IPS-NIHi11 (cell line): ENCODE measurements around the gene C1orf226.

Experiments
- DNase-seq: peaks from one replicate; pipeline ENCODE4 v3.0.0; 2012; ENCODE audit warnings: mixed read lengths, low spot score

Gene C1orf226

DNA sequence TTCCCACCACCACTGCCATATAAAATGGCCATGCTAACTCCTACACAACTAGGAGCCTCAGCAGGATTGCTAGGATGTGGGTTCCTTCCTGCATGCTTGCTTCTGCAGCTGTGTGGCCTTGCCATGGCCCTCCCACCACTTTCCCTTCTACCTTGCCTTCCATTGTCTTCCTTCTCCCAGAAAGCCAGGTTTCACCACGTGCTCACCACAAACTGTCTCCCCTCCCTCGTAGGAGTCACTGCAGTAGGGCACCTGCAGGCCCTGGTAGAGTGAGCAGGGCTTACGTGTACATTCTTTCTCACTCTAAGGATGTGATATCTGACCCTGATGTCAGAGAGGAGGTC, 3.7 kb downstream of the C1orf226 start:
- no peak for DNase-seq

DNA sequence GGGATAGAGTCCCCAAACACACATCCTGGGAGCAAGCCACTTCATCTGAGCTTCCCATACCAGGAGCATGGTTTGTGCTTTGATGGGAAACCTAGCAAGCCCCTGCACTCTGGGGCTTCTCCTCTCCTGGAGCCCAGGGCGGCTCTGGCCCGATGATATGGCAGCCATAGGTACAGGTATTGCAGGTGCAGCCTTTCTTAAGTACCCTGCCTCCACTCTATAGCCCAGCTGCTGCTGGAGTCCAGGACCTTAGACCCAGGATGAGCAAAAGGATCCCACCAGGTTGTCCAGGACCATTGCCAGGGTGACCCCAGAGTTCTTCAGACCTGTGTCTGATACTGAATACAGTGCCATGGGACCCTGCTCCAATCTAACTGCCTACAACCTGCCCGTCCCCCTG, 4.2 kb downstream of the C1orf226 start:
- DNase-seq, result no peak

DNA sequence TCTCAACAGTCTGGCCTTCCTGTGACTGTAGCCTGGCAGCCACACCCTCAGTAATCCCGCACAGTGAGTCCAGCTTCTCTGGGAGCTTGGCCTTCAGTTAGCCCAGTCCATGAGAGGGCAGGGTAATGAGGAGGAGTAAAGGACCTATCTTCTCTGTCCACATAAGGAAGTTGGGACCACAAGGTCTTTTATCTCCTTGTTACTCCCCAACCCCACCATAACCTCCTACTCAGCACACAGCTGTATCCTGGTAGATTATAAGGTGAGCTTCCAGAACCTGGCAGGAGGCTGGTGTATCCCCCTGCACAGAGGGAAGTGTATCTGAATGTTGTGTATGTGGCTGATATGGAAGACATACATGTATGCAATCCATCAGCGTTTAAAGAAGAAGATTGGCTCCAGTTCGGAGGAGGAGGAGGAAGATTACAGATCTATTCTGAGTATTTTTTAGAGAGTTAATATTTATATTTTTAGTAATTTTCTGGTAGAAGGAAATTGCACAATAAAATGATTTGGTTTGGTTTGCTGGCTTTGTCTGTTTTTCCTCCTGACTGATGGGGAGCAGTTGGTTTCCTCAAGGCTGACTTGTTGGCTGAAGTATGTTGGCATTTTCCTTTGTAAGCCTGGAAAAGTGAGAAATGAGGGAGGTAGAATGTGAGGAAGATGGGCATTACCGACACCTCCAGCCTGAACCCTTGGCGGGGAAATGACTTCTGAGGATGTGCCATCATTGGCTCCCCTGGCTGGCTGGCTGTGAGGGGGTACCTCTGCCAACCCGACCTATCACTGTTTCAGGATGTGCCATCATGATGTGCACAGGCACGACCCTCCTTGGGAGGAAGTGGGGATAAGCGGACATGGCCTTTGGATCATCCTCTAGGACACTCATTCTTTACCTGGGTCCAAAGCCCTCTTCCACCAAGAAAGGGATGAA, 5.0 kb downstream of the C1orf226 start:
- no peak for DNase-seq

DNA sequence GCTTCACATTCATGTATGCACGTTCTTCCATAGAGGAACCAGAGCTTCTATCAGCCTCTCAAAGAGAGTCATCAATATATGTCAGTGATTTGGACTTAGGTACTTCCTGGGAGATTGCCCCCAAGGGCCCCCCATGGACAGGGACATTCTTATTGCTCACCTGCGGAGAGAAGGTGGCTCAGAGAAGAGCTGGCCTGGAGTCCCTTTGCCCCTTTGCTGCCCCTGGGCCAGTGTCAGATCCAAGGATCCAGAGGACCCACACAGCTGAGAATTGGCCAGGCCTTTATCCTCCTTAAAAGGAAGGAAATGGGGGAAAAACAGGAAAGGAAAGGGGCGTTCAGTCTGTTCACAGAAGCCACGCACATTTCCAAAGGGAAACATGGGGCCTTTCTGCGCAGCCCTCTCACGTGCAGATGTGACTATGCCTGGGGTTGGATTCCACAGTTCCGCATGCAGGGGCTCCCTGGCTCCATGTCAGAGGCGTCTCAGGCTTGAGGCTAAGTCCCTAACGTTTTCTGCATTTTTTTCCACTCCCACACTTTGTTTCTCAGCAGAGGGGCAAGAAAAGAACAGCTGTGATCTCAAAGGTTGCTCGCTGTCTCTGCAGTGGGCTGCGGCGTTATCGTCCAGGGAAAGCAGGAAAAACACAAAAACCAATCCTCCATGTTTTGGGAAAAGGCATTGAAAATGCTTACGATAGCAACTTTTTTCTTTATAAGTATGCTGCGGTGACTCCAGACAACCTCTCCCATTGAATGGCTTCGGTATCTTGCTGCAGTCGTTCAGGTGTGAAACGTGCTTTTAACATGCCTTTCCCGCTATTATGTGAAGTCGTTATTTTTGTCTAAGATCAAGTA, 5.9 kb downstream of the C1orf226 start:
- DNase-seq, result no peak

DNA sequence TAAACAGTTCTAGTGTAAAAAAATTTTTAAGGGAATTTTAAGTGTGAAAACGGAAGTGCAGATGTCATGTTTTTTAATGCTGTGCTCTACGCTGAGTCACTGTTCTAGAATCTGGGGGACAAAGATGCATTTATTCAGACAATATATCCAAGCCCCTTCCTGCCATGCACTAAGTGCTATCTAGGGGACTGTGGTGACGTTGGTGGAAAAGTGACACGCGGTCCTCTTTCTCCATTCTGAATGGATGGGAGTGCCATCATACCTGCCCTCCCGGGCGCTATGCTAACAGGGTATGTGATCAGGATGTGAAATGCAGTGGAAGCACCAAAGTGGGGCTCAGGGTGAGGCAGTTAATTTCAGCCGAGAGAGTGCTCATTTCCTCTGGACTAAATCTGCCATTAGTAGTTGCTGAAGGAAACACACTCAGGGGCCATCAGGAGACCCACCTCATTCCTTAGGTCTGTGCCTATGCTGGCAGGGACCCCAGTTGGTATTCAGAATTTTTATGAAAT, 6.6 kb downstream of the C1orf226 start:
- DNase-seq, result no peak

DNA sequence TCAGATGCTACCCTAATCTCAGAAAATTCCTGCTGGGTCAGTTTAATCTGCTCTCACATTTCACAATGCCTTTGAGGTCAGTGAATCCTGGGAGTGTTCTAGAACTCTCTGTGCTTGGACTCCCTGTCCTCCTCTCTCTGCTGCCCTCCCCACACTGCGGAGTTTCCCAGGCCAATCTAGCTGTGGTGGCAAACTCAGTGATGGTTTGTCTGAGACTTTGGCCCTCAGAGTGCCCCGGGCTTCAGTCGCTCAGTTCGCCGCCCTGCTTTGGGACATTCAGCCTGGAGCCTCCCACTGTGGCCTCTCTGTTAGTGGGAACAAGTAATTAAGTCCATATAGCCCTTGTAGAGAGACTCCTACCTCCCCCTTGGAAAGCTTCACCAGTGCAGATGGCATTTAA, 7.1 kb downstream of the C1orf226 start:
- DNase-seq, result no peak

DNA sequence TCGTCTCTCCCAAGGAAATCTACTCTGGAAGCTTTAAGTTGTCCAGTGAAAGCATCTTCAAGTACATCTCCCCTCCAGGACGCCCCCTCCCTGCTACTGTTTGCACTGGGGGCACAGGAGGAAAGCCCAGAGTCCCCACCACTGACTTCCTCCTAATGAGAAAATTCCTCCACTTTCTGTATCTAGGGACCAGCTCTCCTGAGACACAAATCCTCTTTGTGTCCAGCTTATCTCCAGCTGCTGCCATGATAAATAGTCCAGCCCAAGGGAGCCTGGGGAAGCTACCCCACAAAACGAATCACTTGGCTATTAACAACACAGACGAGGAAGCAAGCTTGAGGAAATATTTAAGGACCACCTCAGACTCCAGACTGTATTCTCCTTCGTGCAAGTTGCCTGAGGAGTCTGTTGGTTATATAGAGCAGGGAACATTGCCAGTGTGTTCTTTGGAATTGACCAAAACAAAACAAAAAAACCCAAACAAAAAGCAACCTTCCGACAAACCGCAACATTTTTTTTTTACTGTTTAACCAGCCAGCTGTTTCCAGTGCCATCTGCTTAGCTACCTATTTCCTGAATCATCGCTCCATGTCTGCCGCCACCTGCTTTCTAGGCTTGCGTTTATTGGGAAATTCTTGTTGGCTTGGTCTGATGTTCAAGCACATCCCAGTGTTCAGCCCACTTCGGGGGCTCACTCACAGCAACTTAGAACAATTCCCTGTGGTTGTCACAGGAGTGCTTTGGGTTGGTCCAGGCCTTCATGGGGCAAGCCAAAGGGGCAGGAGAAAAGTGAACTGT, 7.7 kb downstream of the C1orf226 start:
- DNase-seq, result no peak

DNA sequence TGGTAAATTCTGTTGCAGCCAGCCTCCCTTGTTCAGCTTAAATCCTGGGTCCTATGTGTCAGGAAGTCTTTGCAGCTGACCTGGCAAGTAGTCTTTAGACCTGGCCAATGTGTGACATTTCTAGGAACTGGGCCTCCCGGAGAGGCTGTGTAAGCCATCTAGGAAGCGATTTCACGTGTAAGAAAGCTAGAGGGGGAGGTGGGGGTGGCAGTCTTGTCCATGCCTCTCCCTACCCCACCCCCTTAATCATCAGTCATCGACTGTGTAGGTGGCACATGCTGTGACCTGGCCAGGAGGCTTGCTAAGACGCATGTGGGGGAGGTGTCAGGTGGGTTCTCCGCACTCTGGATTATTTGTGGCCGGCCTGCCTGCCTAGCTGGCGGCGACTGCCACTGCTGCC, 8.4 kb downstream of the C1orf226 start:
- no peak for DNase-seq

DNA sequence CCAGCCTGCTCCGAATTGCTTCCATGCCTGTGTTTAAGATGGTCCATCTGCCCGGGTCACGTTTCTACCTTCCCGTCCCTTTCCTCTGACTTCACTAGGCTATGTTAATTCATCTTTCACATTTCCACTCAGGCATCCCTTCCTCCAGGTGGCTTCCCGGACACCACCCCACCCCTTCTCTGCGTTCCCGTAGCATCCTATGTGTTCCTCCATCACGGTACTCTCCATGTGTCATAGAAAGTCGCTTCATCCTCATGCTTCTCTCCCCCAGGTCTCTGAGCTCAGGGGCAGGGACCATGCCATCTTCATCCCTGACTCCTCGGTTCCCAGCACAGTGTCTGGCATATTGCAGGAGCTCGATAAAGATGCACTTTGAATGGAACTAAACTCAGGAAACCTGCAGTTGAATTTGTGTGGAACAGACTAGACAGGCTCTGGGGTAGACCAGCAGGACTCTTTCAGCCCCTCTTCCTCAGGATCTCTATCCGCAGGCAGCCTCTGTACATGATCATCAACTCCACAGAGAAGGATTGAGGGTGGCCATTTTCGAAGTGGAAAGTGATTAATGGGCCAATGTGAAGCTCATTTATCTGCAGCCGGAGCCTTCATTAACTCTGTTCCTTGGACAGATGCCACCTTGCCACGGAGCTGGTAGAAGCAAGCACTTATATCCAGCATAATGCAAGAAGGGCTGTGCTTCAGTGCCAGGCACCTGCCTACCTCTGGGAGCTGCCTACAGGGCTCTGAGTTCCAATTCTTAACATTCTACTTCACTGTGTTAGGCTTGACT, 9.1 kb downstream of the C1orf226 start:
- no peak for DNase-seq

DNA sequence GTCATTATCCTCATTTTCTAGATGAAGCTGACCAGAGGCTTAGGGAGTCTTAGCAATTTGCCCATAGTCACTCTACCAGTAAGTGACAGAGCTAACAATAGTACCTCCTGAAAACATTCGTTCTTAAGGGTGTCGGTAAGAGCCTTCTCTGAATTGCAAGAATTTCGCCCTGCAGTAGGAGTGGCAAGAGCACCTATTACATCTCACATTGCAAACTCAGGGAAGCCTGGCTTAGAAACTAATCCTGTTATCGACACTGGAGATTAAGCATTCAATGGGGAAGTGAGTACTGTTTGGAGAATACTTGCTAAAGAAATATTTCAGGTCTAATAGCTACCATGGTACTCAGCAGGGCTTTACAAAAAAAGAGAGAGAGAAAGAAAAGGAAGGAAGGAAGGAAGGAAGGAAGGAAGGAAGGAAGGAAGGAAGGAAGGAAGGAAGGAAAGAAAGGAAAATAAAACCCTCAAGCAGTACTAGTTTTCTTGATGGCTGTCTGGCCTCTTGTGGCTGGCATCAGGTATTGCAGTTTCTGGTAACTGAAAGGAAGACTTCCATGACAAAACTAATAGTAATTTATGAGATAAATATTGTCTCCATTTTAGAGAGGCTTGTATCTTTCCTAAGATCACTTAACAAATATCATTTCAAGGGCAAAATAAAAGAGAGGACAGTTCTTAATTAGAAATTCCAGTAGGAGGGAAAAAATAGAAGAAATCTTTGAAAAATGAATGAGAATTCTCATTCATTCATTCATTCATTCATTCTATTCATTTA, 10.4 kb downstream of the C1orf226 start:
- DNase-seq, result peak; percentile 48

DNA sequence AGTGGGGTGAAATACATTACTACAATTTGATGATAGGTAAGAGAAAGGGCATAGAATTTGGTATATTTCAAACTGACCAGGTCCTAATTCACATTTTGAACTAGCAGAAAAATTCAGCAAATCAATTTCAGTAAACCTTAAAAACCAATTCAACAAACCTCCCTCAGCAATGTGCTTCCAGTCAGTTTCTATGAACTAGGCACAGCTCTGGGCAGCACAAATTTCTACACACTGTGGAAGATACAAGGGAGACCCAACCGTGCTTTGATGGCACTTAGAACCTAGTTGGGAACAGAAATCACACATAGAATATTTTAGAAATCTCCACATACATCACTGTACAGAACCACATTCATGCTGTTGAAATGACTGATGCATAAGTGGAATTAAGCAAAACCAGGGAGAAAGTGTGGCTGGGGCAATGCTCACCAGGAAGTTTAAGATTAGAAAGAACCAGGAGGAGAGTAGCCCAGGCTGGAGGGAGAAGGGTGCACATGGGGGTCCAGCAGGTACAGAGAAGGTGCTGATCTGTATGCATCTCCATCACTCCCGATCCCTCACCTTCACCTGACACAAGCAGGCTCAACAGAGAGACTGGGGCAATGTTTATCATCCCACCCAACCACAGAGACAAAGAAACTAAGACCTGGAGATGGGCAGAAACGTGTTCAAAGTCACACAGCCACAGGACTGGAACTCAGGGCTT, 14.8 kb downstream of the C1orf226 start:
- DNase-seq, result no peak

DNA sequence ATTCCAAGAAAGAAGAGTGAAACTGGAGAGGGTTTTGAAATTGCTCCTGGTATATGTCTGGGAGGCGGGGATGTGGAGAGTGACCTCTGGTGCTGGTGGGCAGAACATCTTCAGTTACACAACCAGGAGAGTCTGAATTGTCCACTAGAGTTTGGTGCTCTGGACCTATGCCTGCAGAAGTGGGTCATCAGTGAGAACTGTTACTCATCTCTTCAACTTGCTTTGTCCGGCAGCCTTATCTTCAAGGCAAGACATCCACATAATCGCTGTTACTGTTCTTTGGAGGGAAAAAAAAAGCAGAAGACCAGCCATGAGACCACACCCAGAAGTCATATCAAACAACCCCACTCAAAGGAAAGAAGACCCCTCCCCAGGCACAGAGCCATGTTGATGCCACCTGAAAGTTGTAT, 15.5 kb downstream of the C1orf226 start:
- DNase-seq, result no peak

DNA sequence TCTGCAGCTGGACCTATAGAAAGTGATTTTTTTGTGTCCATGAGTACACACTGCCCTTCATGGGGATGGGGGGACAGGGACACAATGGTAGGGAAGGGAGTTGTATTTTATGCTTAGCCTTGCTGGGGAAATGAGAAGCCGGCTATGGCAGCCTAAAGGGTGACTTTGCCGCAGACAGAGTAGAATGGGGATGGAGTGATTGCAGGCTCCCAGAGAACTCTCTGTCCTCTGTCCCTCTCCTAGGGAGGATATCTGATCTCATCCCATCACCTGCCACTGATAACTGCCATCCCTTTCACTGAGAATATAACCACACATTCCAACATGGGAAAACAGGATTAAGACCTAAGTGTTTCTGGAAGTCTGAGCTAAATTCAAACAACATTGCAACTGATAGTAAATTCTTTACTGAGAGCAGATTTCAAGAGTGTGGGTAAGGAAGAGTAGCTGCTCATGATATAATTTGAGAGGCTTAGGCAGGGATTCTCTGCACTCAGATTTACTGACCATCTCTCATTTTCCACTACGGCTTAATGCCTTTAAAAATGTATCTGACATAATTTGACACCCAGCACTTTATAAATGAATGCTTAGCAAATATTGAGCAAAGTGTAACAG, 16.5 kb downstream of the C1orf226 start:
- no peak for DNase-seq

DNA sequence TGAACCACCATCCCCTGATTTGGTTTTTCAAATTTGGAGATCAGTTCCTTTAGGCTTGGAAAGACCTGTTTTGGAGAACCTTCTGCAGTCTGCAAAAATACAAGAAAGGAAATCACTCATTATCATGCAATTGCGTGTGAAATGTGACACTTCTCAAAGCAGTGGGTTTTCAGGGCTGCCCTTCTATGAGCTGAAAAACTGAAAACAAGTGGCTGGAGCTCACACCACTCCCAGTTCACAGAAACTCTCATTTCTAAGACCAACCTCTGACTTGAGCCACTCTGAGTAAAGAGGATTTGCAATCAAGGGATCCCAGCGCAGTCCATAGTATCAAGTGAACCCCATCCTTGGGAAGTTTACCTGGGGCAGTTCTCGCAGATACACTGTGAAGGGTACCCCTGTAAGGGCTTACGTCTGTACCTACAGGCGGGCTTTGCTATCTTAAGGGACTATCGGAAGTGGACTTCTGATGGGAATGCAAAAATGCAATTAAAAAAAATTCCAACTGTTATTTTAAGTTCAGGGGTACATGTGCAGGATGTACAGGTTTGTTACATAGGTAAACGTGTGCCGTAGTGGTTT, 17.6 kb downstream of the C1orf226 start:
- no peak for DNase-seq

DNA sequence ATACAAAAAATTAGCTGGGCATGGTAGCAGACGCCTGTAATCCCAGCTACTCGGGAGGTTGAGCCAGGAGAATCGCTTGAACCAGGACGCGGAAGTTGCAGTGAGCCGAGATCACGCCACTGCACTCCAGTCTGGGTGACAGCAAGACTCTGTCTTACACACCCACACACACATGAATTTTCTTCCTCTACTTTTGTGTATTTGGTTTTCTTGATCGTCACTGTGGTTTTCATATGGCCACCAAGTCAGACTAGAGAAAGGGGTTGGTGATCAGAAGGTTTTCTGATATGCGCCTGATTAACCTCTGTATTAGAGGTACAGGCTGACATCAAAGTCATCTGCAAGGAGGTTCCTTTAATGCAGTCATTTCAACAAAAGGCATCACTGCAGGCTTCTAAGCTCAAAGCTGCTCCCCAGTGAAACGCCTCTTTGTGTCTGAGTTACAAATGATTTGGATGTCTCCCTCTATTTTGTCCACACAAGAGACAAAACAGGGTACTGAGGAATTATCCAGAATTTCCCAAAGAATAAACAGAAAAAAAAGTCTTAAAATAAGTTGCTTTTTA, 19.3 kb downstream of the C1orf226 start:
- no peak for DNase-seq

DNA sequence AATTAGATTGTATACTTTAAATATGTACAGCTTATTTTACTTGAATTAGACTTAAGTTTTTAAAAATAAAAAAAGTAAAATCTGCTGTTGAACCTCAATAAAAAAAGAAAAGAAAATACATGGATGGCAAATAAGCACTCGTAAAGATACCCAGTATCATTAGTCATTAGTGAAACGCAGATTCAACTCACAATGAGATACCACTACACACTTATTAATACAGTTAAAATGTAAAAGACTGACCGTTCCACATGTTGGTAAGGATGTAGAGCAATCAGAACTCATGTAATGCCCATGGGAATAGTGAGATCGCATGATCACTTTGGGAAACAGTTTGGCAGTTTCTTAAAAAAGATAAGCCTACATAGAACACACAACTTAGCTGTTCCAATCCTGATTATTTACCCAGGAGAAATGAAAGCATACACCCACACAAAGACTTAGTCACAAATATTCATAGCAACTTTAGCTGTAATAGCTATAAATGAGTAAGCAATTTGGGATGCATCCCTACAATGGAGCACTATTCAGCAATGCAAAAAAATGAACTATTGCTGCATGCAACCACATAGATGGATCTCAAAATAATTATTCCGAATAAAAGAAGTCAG, 23.1 kb downstream of the C1orf226 start:
- no peak for DNase-seq

DNA sequence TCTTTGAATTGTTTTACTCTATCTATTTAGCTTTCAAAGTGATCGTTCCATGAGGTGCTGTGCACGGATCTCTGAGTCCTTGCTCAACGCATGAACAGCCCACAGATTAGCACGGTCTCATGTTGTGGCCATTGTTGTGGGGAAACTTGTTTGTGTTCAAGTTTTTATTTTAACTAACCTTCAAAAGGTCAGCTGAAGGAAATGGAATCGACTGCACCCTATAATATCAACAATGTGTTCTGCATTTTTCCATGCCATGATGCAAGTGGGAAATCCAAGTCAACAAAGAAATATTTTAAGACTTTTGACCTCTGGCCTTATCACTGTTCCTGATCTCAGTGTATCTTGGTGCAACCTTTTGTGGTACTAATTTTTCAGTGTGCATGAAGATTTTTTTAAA, 24.3 kb downstream of the C1orf226 start:
- no peak for DNase-seq

DNA sequence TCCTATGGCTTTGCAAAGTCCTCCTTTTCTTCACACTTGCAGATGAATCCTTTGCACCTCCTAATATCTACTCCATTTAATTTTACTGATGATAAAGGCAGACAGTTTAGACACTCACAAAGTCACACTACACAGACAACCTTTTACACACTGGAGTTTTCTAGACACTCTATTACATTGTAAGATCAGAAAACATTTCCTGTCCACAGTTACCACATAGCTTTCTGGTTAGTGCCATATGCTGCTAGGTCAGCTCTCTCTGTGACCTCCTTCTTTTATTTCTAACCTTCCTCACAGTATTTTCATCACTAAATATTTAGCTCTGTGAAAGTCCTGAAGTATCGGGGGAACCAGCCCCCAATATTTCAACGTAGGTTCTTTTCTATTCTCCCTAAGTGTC, 25.3 kb downstream of the C1orf226 start:
- DNase-seq, result no peak
